H1 (cell line): ENCODE measurements around the gene GUCY2F. TPM values are rescaled to one million over a fixed set of nuclear protein-coding genes. Genes with fewer than 3 reads are reported as not detected.

Experiments
- ATF3 ChIP-seq: IDR thresholded peaks from 2 replicates; pipeline ENCODE4 v1.6.1; 2011; ENCODE audit warnings: low read depth, mild to moderate bottlenecking, low read length; ENCODE audit not compliant: insufficient read depth
- CHD1 ChIP-seq: IDR thresholded peaks from 2 replicates; pipeline ENCODE4 v1.6.1; 2012; ENCODE audit warnings: low read depth, low read length, improper control_type of control experiment
- KDM5A ChIP-seq: fragments of 200-600 bp; IDR thresholded peaks from 2 replicates; pipeline ENCODE4 v1.7.1; 2012; ENCODE audit warnings: mild to moderate bottlenecking, low read length, inconsistent platforms, mixed read lengths
- SIX5 ChIP-seq: IDR thresholded peaks from 2 replicates; pipeline ENCODE4 v1.6.1; 2011; ENCODE audit warnings: mild to moderate bottlenecking, low read depth, low read length
- SP4 ChIP-seq: IDR thresholded peaks from 2 replicates; pipeline ENCODE4 v1.6.1; 2012; ENCODE audit warnings: low read length, inconsistent platforms
- polyA plus RNA-seq, 7 experiments: library from polyadenylated mRNA; depleted of rRNA in 3 of 7; stranded (reverse) in 5 of 7; unstranded in 2 of 7; fragments of >200 nt in 5 of 7; fragments of 200-250 nt in 2 of 7; gene quantifications; 1 replicate in 5 of 7; 2 replicates in 1 of 7; 4 replicates in 1 of 7; pipeline versions ENCODE4 v1.2.1 to v1.2.3, GENCODE V29; 2011 to 2013; ENCODE audit warnings: missing spikeins in 2 of 7, mixed read lengths in 2 of 7
- total RNA-seq: library from RNA; stranded (reverse); fragmentation: NEBNext Ultra II Directional; extraction: Animal tissue kit (Norgen Biotek cat#: 25700); gene quantifications from 2 replicates; pipeline ENCODE4 v1.2.1, GENCODE V29; 2021
- TF ChIP-seq, protein P1 (sequence below): fragments of 300-600 bp; sonication (generic); IDR thresholded peaks from 2 replicates; pipeline ENCODE4 v1.7.1; 2012; ENCODE audit warnings: low read length, moderate library complexity, mild to moderate bottlenecking, inconsistent platforms; ENCODE audit not compliant: insufficient replicate concordance

The GUCY2F gene
- total and polyA plus RNA-seq, 2 of the 8 experiments (the other 6 are each of a cell fraction or from before 2014, with no cell fraction given): 0.02 TPM; not detected in 1

- TF ChIP-seq KDM5A (no peak), SIX5 (no peak), SP4 (no peak), ATF3 (no peak), CHD1 (no peak)
- TF ChIP-seq, protein P1, sequence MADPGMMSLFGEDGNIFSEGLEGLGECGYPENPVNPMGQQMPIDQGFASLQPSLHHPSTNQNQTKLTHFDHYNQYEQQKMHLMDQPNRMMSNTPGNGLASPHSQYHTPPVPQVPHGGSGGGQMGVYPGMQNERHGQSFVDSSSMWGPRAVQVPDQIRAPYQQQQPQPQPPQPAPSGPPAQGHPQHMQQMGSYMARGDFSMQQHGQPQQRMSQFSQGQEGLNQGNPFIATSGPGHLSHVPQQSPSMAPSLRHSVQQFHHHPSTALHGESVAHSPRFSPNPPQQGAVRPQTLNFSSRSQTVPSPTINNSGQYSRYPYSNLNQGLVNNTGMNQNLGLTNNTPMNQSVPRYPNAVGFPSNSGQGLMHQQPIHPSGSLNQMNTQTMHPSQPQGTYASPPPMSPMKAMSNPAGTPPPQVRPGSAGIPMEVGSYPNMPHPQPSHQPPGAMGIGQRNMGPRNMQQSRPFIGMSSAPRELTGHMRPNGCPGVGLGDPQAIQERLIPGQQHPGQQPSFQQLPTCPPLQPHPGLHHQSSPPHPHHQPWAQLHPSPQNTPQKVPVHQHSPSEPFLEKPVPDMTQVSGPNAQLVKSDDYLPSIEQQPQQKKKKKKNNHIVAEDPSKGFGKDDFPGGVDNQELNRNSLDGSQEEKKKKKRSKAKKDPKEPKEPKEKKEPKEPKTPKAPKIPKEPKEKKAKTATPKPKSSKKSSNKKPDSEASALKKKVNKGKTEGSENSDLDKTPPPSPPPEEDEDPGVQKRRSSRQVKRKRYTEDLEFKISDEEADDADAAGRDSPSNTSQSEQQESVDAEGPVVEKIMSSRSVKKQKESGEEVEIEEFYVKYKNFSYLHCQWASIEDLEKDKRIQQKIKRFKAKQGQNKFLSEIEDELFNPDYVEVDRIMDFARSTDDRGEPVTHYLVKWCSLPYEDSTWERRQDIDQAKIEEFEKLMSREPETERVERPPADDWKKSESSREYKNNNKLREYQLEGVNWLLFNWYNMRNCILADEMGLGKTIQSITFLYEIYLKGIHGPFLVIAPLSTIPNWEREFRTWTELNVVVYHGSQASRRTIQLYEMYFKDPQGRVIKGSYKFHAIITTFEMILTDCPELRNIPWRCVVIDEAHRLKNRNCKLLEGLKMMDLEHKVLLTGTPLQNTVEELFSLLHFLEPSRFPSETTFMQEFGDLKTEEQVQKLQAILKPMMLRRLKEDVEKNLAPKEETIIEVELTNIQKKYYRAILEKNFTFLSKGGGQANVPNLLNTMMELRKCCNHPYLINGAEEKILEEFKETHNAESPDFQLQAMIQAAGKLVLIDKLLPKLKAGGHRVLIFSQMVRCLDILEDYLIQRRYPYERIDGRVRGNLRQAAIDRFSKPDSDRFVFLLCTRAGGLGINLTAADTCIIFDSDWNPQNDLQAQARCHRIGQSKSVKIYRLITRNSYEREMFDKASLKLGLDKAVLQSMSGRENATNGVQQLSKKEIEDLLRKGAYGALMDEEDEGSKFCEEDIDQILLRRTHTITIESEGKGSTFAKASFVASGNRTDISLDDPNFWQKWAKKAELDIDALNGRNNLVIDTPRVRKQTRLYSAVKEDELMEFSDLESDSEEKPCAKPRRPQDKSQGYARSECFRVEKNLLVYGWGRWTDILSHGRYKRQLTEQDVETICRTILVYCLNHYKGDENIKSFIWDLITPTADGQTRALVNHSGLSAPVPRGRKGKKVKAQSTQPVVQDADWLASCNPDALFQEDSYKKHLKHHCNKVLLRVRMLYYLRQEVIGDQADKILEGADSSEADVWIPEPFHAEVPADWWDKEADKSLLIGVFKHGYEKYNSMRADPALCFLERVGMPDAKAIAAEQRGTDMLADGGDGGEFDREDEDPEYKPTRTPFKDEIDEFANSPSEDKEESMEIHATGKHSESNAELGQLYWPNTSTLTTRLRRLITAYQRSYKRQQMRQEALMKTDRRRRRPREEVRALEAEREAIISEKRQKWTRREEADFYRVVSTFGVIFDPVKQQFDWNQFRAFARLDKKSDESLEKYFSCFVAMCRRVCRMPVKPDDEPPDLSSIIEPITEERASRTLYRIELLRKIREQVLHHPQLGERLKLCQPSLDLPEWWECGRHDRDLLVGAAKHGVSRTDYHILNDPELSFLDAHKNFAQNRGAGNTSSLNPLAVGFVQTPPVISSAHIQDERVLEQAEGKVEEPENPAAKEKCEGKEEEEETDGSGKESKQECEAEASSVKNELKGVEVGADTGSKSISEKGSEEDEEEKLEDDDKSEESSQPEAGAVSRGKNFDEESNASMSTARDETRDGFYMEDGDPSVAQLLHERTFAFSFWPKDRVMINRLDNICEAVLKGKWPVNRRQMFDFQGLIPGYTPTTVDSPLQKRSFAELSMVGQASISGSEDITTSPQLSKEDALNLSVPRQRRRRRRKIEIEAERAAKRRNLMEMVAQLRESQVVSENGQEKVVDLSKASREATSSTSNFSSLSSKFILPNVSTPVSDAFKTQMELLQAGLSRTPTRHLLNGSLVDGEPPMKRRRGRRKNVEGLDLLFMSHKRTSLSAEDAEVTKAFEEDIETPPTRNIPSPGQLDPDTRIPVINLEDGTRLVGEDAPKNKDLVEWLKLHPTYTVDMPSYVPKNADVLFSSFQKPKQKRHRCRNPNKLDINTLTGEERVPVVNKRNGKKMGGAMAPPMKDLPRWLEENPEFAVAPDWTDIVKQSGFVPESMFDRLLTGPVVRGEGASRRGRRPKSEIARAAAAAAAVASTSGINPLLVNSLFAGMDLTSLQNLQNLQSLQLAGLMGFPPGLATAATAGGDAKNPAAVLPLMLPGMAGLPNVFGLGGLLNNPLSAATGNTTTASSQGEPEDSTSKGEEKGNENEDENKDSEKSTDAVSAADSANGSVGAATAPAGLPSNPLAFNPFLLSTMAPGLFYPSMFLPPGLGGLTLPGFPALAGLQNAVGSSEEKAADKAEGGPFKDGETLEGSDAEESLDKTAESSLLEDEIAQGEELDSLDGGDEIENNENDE: no peak
- TF ChIP-seq, all 59 proteins: peak for 0
These were observed 119.8 kb downstream of the GUCY2F start (continued) for GRCh38 chrX:109362101-109362500.
